Measurements from ENCODE around the gene CNOT2. TPM values are rescaled to one million over a fixed set of nuclear protein-coding genes. Genes with fewer than 3 reads are reported as not detected.

The CNOT2 gene
- total RNA-seq, 4 donors from 2014 or later: 117 to 141 (median 122) TPM

DNA sequence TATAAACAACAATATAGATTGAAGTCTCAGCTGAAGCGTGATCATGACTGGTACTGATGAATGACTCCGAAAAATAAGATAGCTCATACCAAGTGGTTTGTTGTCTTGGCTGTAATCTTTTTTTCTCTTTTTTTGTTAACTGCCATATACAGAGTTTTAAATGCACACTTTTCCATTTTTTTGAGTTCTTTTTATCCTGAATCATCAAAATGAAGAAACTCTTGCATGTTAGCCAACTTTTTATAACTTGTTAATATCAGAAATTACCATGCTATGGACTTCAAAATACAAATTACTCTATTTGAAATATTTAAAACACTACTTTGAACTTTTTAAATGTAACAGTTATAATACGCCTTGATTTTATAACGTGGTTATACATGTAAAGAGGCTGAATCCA lies 112.7 kb downstream of the CNOT2 start:
- 95 to 97% methylated on average over 4 of the region's 4 CpGs for WGBS, 2 donors

DNA sequence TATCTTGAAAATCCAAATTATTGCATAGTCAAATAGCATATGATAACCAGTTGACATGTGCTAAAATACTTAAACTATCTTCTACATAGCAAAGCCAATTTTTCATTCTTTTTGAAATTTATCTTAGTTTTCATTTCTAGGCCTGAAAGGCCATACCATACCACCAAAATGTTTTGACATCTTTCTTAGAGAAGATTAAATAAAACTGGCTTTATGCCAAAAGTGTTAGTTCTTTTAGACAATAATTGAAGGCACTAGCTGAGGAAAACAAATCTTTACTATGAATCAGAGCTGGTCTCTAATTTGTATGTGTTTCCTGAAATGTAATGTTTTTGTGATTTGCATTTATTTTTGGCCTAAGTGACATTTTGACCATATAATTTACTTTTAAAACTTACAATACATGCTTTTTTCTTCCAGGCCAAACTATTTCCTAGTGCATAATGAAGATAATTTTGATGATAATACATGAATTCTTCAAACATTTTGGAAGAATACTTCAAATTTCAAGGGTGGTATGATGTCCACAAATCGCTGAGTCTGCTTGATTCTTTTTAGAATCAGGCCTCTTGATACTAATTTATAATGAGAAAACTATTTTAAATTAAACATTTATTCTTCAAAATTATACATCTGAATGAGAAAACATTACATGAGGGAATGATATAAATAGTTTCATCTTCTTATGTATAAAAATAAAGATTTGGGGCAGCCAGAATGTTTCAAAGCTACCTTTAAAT lies 116.4 kb downstream of the CNOT2 start:
- intact Hi-C loops (cut with DNase I; ENCODE audit: low total_unique reads): no loop called here
- no peak overlapping the region for H3K4me3 ChIP-seq (ENCODE audit: low read depth, poor library complexity, severe bottlenecking)
- no peak for TF ChIP-seq POLR2A (IDR thresholded peaks at IDR 0.05)
- TF ChIP-seq, protein P1, sequence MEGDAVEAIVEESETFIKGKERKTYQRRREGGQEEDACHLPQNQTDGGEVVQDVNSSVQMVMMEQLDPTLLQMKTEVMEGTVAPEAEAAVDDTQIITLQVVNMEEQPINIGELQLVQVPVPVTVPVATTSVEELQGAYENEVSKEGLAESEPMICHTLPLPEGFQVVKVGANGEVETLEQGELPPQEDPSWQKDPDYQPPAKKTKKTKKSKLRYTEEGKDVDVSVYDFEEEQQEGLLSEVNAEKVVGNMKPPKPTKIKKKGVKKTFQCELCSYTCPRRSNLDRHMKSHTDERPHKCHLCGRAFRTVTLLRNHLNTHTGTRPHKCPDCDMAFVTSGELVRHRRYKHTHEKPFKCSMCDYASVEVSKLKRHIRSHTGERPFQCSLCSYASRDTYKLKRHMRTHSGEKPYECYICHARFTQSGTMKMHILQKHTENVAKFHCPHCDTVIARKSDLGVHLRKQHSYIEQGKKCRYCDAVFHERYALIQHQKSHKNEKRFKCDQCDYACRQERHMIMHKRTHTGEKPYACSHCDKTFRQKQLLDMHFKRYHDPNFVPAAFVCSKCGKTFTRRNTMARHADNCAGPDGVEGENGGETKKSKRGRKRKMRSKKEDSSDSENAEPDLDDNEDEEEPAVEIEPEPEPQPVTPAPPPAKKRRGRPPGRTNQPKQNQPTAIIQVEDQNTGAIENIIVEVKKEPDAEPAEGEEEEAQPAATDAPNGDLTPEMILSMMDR (IDR thresholded peaks at IDR 0.05): no peak
- WGBS, 2 donors: 93 to 95% methylated on average over 1 of the region's 1 CpG
- no peak for DNase-seq (ENCODE audit: low spot score in 2 of 2)

More for the DNA sequence above, 112.7 kb downstream of the CNOT2 start:
- no peak for DNase-seq (ENCODE audit: low spot score in 2 of 2)
- TF ChIP-seq, protein P1 (IDR thresholded peaks at IDR 0.05): no peak
- no peak for TF ChIP-seq POLR2A (IDR thresholded peaks at IDR 0.05)
- H3K4me3 ChIP-seq (ENCODE audit: low read depth, poor library complexity, severe bottlenecking): no peak overlapping the region
- intact Hi-C loops (cut with DNase I; ENCODE audit: low total_unique reads): no loop called here

DNA sequence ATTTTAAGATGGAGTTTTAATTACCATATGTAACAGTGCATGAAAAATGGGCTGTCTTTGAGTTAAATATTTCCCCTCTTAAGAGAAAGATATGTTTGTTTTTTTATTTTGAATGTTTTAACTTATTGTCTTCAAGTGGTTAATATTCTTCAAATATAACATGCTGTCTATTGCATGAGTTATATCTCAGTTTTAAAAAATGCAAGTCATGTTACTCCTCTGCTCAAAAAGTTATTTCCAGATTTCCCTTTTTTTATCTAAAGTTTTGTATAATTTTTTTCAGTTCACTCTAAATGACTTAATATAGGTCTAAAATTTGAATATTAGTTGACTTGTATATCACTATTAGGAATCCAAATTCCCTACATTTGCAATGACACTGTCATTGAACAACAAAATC lies 117.0 kb downstream of the CNOT2 start:
- intact Hi-C loops (cut with DNase I; ENCODE audit: low total_unique reads): no loop called here
- TF ChIP-seq POLR2A (IDR thresholded peaks at IDR 0.05): no peak
- TF ChIP-seq, protein P1 (IDR thresholded peaks at IDR 0.05): no peak
- DNase-seq (ENCODE audit: low spot score in 2 of 2): no peak
- H3K4me3 ChIP-seq (ENCODE audit: low read depth, poor library complexity, severe bottlenecking): no peak overlapping the region

DNA sequence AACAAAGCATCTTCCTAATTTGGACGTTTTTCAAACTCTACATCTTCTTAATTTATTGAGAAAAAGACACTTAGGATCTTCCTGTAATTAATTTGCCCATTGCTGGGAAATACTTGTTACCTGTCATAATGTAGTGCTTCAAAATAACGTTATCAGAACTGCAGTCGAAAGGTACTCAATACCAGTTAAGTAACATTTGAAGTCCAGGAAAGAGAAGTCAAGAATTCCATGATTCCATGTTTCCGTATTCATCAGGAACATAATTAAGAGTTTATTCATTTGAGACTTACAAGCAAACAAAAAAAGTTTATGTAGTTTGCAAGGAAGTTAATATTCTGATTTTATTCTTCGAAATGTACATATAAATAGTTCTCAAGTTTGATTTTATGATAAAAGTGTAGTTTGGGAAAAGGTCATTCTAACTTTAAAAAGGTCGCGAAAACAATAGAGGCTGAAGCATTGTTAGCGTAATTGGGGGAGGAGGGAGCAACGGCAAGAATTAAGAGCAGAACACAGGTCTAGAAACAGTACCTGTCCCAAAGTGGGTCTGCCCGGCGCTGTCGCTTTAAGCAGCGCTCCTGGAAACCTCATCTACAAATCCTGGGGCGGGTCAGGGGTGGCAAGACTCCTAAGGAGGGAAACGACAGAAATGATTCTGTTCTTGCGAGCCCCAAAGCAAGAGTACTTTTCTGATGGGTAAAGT lies 121.6 kb downstream of the CNOT2 start:
- no peak overlapping the region for H3K4me3 ChIP-seq (ENCODE audit: low read depth, poor library complexity, severe bottlenecking)
- DNase-seq (ENCODE audit: low spot score in 2 of 2): no peak
- no peak for TF ChIP-seq POLR2A (IDR thresholded peaks at IDR 0.05)
- TF ChIP-seq, protein P1 (IDR thresholded peaks at IDR 0.05): no peak
- intact Hi-C loops (cut with DNase I; ENCODE audit: low total_unique reads): no loop called here
- WGBS, 2 donors: 18 to 24% methylated on average over 16 of the region's 16 CpGs

DNA sequence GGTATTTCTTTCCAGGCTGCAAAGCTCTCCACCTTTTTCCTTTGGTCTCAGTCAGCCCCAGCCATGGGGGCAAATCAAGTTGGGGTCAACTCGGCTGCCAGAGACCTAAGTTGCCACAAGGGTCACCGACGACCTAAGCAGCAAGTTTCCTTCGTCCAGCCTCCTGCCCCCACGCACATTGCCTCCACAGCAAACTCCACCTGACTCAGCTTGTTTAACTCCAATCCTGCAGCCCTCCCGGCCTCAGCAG lies 122.1 kb downstream of the CNOT2 start:
- H3K4me3 ChIP-seq (ENCODE audit: low read depth, poor library complexity, severe bottlenecking): peak overlapping the region; percentile 65
- 0 to 2% methylated on average over 6 of the region's 6 CpGs for WGBS, 2 donors
- no peak for TF ChIP-seq POLR2A (IDR thresholded peaks at IDR 0.05)
- TF ChIP-seq, protein P1 (IDR thresholded peaks at IDR 0.05): no peak
- intact Hi-C loops (cut with DNase I; ENCODE audit: low total_unique reads): no loop called here
- no peak for DNase-seq (ENCODE audit: low spot score in 2 of 2)
